Stimulated activated CD8-positive, alpha-beta memory T cell treated with anti-CD3 and anti-CD28 coated beads, Interleukin-4, amount 100 ng/mL, for 48 hours (primary cell): Measurements from ENCODE around the gene TIGAR.

Source experiments
- DNase-seq: peaks from one replicate; pipeline ENCODE4 v3.0.0-alpha.2; 2020

The TIGAR gene

DNA sequence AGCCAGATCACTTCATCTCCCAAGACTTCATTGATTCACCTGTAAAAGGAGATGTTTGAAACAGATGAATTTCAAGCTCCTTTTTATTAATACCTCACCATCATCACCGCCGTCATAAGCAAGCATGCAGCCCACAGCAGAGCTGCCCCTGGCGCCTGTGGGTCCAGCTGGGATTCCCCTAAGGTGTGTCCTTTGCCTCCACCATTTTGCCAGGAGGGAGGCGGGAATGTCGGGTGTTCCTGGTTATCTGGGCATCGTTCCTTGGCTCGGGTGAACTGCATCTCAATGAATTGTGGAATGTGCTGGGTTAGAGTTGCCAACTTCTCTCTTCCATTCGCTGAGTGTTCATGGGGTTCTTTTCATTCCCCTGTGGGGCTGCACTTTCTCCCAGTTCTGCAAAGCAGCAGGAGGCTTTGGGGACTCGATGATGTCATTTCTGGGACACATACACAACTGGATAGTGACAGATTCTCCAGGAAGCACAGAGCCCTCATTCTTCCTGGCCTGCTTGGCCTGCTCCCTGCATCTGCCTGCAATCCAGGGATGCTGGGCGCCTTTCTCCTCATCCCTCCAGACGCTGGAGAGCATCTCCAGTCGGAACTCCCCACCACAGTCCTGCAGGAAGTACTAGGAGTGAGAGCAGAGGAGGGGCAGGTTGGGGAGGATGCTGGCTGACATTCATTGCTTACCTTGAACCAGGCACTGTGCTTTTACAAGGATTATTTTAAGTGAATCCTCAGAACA lies 37.3 kb upstream of the TIGAR start:
- peak; percentile 22 for DNase-seq

DNA sequence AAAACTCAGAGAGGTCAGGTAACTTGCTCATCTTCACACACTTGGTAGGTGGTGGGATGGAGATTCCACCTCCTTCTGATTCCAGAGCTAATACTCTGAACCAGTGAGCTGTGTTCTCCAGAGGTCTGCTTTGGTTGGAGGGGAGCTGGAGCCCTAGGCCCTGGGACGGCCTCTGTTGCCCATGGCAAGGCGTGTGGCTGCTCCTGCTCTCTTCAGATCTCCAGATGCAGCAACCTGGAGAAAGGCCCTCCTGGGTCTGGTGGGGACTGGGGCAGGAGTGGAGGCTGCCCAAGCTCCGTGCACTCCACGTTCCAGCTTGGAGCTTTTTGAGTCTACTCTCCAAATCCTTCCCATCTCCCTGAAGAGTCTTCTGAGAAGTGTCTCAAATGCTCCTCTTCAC lies 36.7 kb upstream of the TIGAR start:
- peak; percentile 24 for DNase-seq

DNA sequence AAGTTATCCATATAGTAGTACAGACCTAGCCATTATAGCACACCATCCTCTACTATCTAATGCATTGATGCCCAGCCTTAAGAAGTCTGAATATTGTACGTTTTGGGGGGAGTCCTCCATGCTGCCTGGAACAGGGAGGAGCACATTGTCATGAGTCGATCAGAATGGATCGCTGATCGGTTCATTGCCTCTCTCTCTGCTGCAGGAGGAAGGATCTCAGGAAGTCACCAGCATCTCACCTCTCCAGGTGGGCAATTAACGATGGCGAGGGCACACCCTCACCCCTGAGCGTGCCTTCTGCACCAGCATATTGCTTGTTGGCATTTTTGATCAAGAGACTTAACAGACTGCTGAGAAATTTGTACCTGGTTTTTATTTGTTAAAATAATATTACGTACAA lies 35.9 kb upstream of the TIGAR start:
- peak; percentile 22 for DNase-seq

- peak; percentile 34 for DNase-seq
Measured at GRCh38 chr12:4286228-4286627, 34.8 kb upstream of the TIGAR start.

- peak; percentile 29 for DNase-seq
Measured at GRCh38 chr12:4286771-4287317, 34.2 kb upstream of the TIGAR start.

- DNase-seq: peak; percentile 27
Measured at GRCh38 chr12:4287325-4288211, 33.4 kb upstream of the TIGAR start.

- peak; percentile 32 for DNase-seq
Measured at GRCh38 chr12:4288296-4289131, 32.5 kb upstream of the TIGAR start.

DNA sequence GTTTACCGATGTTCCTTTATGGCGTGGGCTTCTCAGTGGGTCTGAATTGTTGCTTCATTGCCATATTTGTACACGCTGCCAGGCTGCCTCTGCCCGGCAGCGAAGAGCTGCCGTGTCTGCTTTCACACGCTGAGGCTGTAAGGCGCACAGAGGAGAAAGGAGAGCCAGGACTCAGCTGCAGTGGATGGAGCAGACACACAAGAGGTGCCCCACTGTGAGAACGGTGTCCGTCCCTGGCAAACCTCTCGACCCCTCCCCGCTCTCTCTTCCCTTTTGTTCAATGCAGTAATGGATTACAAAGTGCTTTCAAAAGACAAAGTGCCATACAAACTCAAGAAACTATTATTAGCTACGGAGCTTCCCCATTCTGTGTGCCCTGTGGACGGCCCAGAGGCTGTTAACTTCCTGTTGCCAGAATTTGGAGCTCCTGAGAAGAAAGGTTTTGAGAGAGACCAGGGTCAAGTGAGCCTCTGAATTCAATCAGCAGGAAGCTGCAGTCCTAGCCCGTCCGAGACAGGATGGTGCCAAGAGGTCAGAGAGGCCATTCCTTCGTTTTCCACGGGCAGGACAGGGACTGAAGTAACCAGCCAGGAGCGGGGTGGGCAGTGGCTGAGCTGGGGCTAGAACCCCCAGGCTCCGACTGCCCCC lies 31.7 kb upstream of the TIGAR start:
- DNase-seq: peak; percentile 21

GRCh38 chr12:4289998-4290790 lies 30.8 kb upstream of the TIGAR start:
- peak; percentile 20 for DNase-seq

GRCh38 chr12:4292341-4293073 lies 28.5 kb upstream of the TIGAR start:
- DNase-seq: peak; percentile 24

- DNase-seq: peak; percentile 73
Measured at GRCh38 chr12:4293299-4293965, 27.6 kb upstream of the TIGAR start.

- no peak for DNase-seq
Measured at GRCh38 chr12:4293966-4294505, 27.0 kb upstream of the TIGAR start.

DNA sequence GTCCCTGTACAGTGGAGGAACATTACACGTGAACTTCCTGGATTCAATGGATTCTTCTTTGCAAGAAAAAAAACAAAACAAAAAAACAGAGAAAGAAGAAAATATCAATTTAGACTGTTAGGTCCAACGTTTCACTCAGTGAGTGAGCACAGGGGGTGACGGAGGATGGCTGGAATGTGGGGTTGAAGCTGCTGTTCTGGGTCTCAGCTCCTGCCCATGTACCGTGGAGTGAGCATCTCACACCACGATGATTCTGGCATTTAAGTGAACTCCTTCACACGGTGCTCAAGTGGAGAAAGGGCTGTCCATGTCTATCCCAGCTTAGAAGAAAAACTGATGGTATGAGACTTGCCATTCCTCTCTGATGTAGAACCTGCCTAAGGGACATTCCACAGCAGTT lies 24.3 kb upstream of the TIGAR start:
- no peak for DNase-seq

DNA sequence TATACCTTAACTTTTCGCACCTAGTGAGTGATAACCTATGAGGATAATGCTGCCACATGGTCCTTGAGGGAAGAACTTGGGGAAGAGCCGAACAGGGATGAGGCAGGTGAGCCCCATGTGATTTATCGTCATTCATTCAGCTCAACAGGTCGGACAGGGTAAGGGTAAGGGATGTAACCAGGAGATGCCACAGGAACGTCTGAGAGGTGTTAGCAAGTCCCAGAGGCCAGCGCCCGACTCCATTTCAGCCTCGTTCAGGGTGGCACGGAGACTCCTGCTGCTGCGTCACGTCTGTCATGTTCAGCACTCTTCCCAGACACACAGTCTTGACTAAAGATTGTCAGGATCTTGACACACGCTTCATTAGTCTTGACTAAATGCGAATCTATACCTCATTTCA lies 23.4 kb upstream of the TIGAR start:
- no peak for DNase-seq

DNA sequence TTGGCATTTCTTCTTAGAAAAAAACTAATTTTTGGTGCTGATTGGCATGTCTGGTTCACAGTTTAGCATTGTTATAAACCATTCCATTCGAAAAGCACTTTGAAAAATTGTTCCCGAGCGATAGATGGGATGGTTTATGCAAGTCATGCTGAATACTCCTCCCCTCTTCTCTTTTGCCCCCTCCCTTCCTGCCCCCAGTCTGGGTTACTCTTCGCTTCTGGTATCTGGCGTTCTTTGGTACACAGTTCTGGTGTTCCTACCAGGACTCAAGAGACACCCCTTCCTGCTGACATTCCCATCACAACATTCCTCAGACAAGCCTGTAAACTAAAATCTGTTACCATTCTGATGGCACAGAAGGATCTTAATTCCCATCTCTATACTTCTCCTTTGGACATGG lies 20.1 kb upstream of the TIGAR start:
- no peak for DNase-seq

GRCh38 chr12:4301932-4302501 lies 19.0 kb upstream of the TIGAR start:
- DNase-seq: peak; percentile 13

GRCh38 chr12:4302881-4303280 lies 18.1 kb upstream of the TIGAR start:
- DNase-seq: no peak

DNA sequence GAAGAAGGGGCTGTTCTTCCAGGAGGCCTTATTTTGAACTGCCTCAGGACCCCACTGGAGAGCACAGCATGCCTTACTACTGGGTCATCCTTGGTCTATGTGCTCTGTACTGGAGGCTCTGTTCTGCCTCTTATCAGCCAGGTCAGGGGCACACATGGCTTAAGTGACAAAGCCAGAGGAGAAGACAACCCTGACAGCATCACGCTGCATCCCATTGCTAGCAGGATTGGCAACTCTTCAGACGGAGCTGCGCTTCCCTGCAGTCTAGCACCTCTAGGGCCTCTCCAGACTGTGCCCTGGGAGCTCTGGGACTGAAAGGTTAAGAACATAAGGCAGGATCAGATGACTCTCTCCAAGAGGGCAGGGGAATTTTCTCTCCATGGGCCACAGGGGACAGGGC lies 17.3 kb upstream of the TIGAR start:
- DNase-seq: peak; percentile 23

- no peak for DNase-seq
Measured at GRCh38 chr12:4307593-4308333, 13.2 kb upstream of the TIGAR start.
